Ecto neural progenitor cell (in vitro differentiated cells): ENCODE measurements around the gene C6orf89.

Experiments used
- DNase-seq: peaks from one replicate; pipeline ENCODE4 v3.0.0-alpha.2; 2018; ENCODE audit warnings: low spot score

The C6orf89 gene, protein sequence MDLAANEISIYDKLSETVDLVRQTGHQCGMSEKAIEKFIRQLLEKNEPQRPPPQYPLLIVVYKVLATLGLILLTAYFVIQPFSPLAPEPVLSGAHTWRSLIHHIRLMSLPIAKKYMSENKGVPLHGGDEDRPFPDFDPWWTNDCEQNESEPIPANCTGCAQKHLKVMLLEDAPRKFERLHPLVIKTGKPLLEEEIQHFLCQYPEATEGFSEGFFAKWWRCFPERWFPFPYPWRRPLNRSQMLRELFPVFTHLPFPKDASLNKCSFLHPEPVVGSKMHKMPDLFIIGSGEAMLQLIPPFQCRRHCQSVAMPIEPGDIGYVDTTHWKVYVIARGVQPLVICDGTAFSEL

DNA sequence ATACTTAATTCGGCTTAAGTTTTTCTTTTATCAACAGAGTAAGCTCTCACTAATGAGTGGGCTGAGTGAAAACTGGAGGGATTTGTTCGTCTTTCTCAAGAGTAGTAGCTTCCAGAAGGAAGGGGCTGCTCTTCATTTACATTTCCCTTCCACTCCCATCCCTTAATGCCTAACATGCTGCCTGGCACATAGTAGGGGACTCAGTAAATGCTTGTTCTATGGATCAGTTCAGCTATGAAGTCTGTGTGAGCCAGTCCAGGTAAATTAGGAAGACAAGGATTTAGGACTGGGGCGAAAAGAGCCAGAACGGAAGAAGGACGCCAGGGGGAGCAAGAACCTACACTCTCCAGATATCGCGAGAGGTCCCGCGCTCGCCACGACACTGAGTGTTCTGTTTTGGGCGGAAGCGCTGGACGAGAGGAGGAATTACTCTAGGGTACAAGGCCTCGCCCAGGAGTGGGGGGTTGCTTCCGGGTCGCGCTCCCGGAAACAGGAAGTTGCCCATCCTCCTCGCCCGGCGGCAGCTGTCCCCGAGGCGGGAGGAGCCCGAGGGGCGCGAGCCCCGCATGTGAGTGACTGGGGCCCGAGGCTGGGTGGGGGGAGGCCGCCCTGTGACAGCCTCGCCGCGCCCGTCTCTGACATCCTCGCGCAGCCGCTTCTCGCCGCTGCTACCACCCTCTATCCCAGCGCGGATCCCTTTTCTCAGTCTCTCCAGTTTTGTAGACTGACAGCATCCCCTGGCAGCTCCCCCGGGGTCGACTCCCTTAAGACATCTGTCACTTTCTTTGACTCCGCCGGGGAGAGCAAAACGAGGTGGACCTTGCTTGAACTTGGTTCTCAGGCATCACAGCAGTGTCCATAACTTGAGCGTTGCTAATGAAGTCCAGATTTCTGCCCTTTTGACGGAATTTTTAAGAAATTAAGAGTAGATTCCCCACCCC, at the start of gene C6orf89:
Gene C6orf89 (plus strand): TSS at position 492 of the 941 bp plus-strand sequence. CDS start 13,493 bp downstream, outside the sequence.
- DNase-seq, result peak; percentile 97

DNA sequence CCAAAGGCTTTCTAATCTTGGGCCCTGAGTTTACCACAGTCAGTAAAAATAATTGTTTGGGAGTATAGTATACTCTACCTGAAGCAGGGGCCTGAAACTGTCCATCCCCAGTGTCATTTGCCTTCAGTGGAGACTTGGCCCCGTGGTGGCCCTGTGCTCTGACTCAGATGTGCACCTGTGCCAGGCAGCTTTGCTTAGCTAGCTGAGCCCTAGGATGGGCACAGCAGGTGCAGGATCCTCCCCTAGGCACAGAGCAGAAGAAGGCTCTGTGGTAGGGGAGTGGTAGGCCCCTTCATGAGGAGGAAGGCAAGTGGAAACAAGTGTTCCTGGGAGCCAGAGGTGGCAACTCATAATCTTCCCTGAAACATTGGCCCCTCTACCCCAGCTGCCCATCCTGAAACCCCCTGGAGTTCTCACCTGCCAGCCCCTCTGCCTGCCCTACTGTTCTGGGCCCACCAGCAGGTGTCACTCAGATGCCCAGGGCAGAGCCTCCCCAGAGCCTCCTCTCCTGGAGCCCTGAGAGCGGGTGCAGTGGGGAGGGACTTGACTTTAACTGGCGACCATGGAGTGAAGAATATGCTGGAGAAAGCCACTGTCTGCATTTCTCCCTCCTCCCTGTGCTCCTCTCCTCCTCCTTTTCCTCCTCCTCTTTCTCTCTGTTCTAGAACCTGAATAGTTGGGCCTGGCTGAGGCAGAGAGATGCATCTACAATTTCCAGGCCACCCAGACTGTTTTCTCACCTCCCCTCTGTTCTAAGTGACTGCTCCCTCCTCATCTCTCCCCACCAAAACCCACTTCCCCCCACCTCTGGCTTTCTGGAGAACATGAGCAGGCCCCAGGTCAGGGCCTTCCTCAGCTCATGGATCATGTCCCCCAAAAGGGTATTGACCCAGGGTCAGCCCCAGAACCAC, 49.4 kb upstream of the C6orf89 start:
- DNase-seq, result no peak

DNA sequence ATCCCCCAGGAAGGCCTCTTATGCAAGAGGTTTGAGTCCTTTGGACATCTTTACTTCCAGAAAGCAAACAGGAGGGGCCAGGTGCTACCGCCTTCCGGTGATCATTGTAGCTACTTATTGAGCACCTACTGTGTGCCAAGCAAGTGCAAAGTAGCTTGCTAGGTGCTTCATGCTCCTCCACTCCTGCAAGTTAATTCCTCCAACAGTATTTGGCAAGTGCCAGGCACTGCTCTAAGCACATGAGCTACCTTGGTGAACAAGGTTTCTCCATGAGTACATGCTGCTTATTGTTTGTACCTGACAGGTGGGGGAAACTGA, 48.8 kb upstream of the C6orf89 start:
- DNase-seq, result no peak

DNA sequence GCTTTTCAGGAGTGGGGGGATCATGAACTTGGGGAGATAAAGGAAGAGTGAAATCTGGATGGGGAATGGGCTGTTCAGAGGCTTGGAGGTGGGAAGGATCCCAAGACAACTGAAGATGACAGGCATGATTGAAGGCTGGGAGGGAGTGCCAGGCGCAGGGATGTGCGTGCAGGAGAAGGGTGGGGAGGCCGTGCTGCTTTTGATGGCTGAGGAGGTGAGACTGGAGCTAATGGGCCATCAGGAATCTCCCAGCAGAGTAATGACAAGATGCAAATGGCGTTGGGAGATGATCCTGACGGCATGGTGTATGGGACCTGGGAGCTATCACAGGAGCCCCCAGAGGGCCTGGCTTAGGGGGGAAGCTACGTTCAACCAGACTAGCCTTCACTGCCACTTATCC, 48.1 kb upstream of the C6orf89 start:
- no peak for DNase-seq

DNA sequence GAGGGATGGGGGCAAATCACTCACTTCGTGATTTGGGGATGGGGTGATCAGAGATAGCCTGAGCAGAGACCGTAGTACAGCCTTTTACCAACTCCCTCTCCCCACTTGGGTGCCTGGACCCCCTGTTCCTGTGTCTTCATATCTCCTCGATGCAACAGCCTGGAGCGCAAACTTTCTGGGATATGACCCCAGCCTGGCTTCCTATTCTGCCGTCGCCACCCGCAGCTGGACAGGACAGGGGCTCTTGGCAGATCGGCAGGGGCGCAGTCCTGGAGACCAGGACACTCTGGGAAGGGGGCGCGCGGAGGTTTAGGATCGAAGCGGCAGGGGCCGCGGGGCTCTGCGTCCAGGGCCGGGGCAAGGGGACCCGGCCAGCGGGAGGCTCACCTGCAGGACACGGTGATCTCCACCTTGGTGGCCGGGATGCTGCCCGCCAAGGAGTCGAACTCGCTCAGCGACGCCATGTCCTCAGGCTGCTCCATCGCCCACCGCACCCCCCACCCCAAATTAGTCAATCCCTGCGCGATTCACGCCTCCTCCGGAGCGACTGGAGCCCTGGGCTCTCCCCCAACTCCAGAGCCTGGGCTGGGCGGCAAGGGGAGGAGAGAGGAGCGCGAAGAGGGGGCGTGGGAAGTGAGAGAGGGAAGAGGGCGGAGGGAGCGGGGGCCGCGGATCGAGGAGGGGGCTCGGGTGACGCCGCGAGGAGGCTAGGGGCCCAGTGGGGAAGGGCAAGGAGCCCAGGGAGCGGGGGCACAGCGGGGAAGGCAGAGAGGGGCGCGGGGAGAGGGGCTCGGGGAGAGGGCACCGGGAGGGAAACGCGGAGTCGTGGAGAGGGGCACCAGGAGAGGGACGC, 46.6 kb upstream of the C6orf89 start, which contains the start of gene CPNE5:
Gene CPNE5 (minus strand): TSS at position 549 of the 853 bp plus-strand sequence. CDS start 67 bp downstream, at position 482.
- peak; percentile 66 for DNase-seq

DNA sequence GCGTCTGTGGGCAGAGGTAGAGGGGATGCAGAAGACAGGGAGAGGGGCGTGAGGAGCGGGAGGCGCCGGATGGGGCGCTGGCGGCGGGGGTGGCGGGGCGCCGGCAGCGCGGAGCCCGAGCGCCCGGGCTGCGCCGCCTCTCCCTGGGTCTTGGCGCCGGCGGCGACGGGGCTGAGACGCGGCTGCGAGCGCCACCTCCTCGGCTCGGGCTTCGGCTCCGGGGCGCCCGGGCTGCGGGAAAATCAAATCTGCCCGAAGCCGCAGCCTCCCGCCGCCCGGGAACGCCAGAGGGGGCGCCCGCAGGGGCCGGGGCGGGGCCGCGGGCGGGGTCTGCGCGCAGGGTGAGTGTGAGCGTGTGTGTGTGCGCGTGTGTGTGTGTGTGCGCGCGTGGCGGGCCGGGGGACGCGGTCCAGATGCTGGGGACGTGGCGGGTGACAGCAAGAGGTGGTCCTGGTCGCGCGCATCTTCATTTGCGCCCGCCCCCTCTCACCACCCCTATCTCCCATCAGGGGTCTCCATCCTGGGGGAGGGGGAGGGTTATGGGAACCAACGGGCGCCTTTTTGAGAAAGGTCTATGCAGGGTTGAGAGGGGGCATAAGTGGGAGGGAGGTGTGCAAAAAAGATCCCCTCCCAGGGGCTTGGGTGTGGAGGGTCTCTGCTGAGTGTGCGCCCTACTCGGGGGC, 45.9 kb upstream of the C6orf89 start:
- DNase-seq, result peak; percentile 74

DNA sequence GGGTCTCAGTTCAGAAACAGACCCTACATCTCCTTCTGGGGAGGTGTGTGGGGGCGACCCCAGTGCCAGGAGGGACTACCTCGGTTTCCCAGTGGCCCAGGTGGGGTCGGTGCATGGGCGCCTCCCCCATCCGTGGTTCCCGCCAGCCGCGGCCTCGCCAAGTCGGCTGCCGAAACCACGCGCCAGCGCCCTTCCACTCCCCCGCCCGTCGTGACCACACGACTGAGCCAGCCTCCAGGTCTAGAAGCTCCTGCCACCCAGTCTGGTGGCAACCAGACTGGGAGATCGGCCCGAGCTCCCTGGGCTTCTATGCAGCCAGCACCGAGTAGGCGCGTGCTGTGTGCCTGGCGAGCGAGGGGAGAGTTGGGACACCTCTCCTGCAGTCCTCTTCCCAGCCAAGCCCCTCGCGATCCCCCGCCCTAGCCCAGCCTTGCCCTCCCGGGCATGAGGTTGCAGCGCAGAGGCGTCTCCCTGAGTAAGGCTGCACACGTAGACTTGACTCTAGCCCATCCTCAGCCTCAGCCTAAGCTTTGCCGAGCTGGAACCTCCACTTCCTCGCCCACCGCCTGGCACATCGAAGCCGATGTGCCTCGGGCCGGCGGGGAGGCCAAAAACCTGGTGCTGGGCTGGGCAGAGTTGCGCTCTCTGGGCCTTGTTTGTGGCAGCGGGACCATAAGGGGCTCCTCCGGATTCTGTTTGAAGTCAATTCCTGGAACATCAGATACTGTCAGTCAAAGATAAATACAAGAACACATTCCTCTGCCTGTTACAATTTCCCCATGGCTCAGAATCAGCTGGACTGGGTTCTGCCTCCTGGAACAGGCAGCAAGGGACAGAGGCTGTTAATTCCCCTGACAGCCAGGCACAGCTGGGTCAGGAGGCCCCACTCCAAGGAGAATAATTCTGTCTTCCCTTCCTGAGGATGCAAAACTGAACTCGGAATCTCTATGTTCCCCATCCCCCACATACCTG, 45.0 kb upstream of the C6orf89 start:
- DNase-seq, result peak; percentile 64

DNA sequence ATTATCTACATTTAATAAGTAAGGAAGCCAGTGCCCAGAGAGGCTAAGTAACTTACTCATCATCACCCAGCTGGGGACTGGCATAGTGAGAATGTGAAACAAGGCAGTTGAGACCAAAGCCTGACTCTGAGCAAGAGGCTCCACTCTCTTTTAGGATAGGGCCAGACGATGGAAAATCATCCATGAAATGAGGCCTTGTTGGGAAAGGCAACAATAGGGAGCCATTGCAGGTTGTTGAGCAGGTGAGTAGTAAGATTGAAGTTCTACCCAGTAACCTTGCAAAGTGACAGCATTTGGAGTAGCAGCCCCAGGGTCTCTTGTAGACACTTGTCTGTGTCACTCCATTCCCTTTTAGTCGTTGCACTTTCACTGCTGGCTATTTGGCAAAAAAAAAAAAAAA, 44.0 kb upstream of the C6orf89 start:
- DNase-seq, result no peak

DNA sequence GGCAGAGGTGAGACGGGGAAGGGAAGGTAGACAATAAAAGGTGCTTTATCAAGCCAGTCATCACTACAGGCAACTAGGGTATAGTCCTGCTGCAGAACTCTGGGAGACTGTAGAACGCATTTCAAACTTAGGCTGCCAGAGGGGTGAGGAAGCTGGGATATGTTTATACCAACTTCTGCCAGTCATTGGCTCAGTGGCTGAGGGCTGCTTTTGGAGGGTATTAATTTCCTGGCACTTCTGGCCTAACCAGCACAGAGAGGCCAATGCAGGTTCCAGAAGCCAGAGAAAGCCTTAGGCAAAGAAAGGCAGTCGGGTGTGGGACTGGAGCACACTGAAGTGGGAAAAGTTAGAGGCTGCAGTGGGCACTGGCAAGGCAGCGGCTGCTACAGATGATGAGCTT, 42.6 kb upstream of the C6orf89 start:
- no peak for DNase-seq

DNA sequence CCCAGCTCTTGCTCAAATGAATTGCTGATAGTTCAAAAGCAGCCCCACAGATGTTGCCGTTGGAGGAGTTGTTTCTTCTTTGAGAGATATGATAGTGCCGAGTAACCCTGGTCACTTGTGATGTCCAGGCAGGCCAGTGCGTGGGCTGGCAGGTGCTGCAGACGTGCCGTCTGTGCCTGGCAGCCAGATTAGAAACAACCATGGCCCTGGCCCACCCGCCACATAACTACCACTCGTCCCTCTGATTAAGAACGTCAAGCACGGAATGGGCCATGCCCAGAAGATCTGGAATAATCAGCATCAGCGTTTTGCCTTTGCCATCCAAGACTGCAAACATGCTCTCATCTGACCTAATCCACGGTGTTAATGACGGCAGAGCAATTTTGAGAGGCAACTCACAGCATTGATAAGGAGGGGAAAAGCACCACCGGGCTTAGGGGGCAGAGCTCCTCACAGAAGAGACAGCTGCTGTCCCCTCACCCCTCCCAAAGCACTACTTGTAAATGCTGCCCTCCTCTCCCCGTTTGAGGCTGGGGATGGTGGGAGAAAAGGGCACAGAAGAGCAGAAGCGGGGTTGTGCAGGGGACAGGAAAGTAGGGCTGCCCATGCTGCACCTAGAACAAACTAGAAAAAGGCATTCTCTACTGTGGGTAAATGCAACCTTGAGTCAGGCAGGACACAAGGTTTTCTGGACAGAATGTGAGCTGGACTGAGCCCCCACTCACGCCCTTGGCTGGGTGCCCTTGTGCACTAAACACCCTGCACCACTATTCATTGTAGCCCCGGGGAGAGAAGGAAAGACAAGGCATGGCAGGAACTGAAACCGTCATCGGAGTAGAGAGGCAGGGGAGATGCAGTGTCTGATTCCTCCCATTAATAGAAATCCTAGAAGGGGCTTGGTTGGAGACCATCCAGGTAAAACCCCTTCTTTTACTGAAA, 41.3 kb upstream of the C6orf89 start:
- no peak for DNase-seq

DNA sequence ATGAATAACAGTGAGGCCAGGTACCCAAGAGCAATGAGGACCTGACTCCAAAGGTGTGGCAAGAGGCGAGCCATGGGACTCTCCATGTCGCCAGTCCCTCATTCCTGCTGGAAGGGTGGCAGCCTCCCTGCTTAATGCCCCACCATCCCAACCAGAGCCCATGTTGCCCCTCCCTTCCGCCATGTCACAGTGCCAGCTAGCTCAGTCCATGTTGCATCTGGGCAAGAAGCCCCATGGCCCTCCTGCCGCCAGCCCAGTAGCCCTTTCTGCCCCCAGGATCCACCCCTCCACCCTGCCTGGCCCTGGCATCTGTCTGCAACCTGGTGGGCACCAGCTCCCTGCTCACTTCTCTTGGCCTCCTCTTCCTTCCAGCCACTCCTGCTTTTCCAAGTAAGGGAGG, 40.5 kb upstream of the C6orf89 start:
- no peak for DNase-seq

DNA sequence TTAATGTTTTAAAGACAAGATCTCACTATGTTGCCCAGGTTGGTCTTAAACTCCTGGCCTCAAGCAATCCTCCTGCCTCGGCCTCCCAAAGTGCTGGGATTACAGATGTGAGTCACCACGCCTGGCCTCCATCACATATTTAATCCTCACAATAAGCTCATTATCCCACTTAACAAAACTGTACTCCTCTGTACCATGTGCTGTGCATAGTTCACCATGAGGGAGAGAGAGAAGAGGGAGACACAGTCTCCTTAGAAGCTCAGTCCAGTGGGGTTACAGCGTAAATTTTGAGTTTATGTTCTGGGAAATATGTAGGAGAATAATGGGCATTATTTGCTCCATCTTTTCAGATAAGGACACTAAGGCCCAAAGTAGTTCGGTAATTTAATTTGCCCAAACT, 38.6 kb upstream of the C6orf89 start:
- no peak for DNase-seq

DNA sequence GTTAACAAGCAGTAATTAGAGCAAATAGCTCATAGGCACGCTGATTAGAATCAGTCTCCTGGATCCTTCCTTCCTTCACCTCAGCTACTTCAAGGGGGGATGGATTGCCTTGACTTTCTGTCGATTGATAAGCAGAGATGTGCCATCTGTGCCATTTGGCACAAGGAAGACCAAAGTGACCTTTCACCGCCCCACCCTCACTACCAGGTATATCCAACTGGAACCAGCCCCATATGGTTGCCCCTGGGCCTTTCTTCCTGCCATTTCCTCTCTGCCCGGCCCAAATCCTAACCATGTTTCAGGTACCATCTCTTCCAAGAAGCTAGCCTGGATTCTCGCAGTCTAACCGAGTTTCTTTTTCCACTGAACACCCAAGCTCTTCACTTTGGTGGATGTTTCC, 37.8 kb upstream of the C6orf89 start:
- DNase-seq, result no peak

DNA sequence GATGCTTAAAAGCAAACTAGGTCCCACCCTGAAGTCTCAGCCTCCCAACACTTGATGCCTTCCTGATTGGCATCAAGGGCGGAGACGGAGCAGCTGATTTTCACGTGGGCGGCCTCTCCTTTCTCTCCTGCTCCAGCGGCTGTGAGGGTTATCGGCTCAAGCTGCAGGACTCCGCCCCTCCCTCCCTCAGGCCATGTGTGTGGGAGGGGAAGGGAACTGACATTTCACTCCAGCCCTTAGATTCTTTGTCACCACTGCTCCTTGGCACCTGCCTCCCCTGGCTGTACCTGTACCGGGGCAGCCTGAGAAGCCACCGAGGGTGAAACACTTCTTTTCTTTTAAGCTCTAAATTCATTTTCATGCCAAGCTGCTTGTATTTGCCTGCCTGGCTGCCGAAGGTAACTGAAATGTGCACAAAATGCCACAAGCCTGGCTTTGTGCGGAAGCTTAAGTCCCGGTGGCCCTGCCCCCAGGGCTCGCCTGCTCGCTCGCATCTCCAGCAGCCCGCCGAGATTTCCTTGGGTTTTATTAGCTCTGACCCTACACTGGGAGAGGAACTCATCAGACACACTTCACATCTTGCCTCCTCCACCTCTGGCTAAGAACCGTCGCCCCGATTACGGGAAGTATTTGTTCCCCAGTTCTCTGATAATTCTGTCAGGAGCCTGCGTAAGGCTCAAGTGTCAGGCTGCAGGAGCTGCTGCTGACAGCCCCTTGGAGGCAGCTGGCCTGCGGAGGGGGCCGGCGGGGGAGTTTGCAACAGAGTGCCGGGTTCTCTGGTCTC, 36.9 kb upstream of the C6orf89 start:
- DNase-seq, result peak; percentile 88

DNA sequence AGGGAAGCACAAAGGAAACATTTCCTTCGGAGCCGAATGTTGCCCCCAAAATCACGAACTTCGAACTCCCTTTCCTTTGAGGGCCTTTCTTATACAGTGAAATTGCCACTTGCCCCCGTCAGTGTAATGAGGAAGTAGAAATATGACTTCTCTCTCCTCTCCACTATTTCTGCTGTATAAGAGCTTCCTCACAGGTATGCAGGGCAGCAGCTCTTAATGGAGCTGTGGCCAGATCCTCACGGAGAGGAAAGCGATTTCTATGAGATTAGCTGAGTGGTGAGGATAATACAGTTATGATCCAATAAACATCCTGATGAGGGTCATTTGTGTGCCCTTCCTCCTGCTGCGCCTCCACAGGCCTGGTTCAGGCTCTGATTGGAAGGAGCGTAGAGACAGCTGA, 35.7 kb upstream of the C6orf89 start:
- DNase-seq, result no peak

DNA sequence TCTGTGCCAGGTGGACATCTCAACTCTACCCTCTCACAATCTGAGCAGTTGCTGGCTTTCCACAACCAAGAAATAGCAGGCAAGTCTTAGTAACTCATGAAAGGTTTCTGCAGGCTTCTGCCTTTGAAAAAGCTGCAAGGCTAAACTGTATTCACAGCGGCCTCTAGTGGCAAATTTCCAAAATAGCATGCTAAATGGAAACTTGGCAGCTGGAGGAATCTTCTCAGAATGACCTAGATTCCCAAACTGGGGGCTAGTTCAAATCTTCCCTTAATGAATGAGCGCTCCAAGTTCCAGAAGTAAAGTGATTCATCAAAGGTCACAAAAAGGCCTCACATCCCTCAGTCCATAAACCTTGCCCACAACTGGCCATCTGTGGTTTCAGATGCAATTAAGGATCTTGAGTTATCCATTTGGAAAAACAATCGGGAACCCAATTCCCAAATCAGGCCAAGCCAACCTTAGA, 34.6 kb upstream of the C6orf89 start:
- DNase-seq, result peak; percentile 62

DNA sequence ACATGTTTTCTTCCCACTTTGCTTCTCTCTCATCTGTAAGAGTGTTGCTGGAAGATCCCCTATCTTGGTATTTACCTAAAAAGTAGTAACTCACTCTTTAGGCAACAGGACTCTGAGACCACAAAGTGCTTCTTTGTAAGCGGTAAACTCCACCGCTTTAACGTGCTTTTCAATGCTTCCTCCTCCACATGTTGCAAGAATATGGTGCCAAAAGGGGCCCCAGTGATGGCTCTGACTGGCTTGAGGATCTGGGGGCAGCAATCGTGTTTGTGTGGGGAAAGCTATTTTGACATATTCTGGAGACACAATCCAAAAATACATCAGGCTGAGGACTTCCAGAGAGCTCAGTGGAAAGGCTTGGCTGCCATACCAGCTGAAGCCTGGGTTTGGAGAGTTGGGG, 34.1 kb upstream of the C6orf89 start:
- no peak for DNase-seq
